ENCODE results near the gene TSFM.
A peak's percentile ranks its signal among the peaks of the same experiment; 100 is the strongest.

The TSFM gene

GRCh38 chr12:57782608-57783465 lies at the start of gene TSFM:
Gene TSFM, plus strand, starts transcription at chr12:57782787. Its CDS starts 15 bp downstream, at chr12:57782802.
- peak; percentile 94 to 99 for DNase-seq (ENCODE audit: low read depth in 1 of 2, low spot score in 1 of 2)

DNA sequence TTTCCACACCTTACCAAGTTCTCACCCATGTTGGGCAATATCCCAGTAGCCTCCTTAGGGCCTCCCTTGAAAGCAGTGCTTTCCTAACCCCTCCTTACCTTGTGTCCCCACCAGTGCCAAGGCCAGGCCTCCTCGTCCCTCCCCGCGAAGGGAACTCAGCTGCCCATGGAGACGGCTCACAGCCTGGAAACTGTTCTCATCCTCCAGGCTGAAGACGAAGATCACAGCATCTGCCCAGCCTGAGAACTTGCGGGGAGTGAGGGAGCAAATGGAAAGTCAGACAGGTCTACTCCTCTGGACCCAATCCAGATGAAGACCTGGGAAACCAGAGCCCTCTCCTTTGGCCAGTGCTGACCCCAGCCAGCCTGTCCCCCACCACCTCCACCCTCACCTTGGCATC lies 48.7 kb upstream of the TSFM start:
- no peak for DNase-seq (ENCODE audit: low read depth in 1 of 2, low spot score in 1 of 2)

DNA sequence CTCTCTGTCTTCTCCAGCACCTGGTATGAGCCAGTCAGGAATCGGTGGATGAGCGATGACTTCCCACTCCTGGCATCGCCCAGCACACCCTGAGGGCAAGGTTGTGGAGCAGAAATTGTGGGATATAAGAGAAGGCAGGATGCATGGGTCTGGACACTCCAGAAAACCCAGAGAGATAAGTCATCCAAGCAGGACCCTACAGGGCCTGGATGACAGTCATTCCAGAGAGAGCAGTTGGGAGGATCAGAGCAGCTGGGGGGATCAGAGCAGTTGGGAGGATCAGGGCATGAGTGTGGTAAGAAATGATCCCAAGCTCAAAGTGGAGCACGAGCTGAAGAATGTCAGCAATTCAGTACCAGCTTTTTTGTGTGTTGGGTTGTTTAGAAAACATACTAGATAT lies 48.0 kb upstream of the TSFM start:
- no peak for DNase-seq (ENCODE audit: low read depth in 1 of 2, low spot score in 1 of 2)

- DNase-seq (ENCODE audit: low read depth in 1 of 2, low spot score in 1 of 2) = no peak
Measured at GRCh38 chr12:57735198-57735855, 47.3 kb upstream of the TSFM start.

DNA sequence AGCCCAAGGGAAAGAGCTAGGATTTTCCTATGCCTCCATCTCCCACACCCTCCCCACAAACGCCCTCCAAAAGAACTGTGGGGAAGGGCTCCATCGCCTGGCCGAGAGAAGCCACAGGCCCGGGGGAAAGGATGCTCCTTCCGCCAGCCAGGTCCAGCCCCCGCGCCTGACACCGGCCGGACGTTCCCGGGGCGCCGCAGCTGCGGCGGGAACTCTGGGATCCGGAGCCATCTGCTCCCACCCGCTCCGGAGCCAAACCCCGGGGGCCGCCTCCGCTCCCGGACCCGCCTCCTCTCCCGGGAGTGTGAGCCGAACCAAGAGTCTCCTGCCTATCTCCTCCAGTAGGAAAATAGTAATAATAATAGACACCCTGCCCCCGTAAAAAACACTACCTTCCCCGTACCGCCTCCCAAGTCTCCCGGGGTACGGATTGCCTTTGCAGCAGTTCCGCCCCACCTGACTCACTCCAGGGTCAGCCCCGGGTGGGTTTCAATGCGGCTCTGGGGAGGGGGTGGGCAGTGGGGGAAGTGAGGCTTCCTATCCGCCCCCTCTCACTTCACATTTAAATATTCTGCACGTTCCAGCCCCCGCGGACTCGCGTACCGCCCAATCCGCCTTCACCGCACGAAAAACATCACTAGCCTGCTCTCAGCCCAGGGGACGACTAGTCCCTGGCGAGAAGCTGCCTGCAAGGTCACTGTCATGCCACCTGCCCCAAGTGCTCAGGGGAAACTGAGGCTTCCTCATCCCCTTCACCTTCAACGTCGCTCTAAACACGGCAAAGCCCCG lies 46.4 kb upstream of the TSFM start:
- no peak for DNase-seq (ENCODE audit: low read depth in 1 of 2, low spot score in 1 of 2)

GRCh38 chr12:57736741-57737466 lies 45.7 kb upstream of the TSFM start:
- no peak for DNase-seq (ENCODE audit: low read depth in 1 of 2, low spot score in 1 of 2)

DNA sequence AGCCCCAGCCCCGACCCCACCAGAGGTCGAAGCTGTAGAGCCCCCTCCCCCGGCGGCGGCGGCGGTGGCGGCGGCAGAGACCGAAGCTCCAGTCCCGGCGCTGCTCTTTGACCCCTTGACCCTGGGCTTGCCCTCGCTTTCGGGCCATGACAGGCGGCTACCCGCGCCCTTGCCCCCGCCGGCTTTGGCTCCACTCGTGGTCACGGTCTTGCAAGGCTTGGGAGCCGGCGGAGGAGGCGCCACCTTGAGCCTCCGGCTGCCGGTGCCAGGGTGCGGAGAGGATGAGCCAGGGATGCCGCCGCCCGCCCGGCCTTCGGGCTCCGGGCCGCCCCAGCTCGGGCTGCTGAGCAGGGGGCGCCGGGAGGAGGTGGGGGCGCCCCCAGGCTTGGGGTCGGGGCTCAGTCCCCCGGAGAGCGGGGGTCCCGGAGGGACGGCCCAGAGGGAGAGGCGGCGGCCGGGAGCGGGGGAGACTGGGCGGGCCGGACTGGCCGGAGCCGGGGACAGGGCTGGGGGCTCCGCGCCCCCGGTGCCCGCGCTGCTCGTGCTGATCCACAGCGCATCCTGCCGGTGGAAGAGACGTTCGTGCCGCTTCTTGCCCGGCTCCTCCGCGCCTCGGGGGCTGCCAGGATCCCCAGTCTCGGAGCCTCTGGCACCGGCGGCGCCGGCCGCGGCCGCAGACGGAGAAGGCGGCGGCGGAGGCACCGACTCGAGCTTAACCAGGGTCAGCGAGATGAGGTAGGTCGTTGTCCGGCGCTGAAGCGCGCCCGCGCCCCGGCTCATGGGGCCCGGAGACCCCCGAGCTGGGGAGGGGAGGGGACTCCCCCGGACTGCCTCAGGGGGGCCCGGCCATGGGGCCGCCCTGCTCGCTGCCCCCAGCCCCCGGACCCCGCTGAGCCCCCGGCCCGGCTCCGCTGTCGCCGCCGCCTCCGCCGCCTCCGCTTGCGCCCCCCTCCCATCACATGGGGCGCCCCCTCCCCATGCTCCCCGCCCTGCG lies 44.8 kb upstream of the TSFM start:
- no peak for DNase-seq (ENCODE audit: low read depth in 1 of 2, low spot score in 1 of 2)

DNA sequence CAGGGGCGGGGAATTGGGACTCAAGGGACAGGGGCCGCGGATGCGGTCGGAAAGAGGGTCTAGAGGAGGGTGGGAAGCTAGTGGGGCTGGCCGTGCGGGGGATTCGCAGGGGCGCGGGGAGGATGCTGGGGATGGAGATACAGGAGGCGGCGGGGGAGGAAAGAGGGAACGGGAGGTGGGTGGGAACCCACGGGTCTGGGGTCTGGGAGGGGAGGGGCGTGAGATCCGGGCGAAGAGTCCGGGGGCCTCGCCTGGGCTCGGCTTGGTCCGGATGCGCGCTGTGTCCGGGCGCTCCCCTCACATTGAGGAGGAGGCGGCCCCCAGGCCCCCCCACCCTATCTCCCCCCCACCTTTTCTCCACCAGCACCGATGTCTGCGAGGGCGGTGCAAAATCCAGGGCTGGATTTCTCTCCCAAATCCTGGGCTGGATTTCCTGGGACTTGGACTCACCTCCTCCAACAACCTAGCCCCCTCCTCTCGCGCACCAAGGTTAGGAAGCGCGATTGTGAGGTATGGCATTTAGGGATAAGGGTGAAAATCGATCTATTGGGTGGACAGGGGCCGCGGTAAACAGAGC lies 43.8 kb upstream of the TSFM start, which contains the start of gene AGAP2:
Gene AGAP2 (minus strand): TSS at position 82 of the 577 bp plus-strand sequence. CDS start 496 bp downstream, outside the sequence.
- no peak for DNase-seq (ENCODE audit: low read depth in 1 of 2, low spot score in 1 of 2)

- DNase-seq (ENCODE audit: low read depth in 1 of 2, low spot score in 1 of 2) = no peak
Measured at GRCh38 chr12:57739387-57739786, 43.2 kb upstream of the TSFM start.

DNA sequence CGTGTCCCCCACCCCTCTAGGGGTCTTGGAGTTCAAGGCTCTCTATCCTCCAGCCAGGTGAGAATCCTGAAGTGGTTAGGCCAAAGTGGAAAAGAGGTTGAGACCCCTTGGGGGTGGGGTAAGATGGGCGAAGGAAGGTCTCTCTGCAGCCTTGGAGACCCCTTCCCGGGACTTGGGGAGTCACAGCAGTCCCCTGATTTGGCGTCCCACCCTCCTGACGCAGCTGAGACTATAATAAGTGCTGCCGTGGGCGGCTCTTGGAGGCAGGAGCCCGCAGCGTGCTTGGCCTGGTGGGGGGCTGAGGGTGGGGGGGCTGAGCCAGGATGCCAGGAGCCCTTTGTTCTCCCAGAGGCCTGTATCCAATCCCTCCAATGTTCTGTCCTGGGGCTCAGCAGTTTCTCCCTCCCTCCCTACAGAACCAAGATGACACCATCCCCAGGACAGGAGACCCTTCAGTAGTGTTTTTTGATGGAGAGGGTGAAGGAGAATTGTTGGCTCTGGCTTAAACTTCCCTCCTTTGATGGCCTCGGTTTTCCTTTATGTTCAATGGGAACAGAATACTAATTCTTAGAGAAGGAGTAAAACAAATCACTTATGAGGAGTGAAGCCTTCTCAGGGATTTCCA lies 42.6 kb upstream of the TSFM start:
- no peak for DNase-seq (ENCODE audit: low read depth in 1 of 2, low spot score in 1 of 2)

DNA sequence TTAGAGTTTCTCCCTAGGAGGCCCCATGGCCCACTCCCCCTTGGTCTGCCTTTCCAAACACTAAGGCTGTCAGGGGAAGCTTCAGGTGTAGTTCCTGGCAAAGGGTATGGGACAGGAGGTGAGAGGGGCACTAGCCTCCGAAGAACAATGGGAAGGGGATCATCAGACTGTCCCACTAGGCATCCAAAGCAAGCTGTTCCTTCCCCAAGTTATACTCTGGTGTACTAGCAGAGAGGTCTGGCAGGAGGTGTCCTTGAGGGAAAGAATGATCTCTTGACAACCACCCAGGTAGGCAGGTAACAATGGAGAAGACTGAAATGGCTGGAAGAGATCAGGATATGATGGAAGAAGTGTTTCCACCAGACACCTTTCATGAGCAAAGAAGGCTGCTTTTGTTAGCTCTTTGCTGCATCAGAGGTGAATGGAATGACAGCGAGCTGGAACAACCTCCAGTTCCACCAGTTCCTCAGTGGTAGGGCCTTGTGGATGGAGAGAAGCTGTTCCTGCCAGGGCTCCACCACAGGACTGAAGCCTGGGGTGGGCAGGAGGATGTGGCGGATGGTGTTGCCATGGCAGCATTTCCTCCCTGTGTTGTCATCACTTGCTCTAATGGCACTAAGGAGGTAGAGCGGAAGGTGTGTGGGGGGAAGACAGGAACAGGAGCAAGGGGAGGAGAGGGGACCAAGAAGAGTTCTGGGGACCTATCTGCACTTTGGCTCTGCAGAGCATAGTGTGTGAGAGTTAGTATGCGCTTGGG lies 41.8 kb upstream of the TSFM start:
- peak; percentile 59 to 62 for DNase-seq (ENCODE audit: low read depth in 1 of 2, low spot score in 1 of 2)

DNA sequence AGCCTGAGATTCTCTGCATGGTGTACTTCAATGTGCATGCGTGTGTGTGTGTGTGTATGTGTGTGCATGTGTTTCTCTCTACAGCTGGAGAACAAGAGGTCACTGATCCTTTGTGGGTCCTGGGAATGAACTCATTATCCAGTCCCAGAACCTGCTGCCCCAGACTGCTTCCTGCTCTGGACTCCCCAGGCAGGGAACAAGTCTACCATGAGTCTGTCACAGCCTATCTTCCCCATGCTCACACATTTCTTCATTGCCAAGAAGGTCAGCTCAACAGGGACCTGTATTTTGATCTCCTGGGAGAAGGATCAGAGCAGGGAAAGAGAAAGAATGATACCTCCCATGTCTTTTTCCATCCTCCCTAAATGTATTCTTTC lies 41.2 kb upstream of the TSFM start:
- DNase-seq (ENCODE audit: low read depth in 1 of 2, low spot score in 1 of 2) = no peak

- DNase-seq (ENCODE audit: low read depth in 1 of 2, low spot score in 1 of 2) = peak; percentile 53 to 62
Measured at GRCh38 chr12:57741844-57742738, 40.5 kb upstream of the TSFM start.

- no peak for DNase-seq (ENCODE audit: low read depth in 1 of 2, low spot score in 1 of 2)
Measured at GRCh38 chr12:57743769-57744168, 38.8 kb upstream of the TSFM start.

GRCh38 chr12:57744194-57744776 lies 38.3 kb upstream of the TSFM start:
- DNase-seq (ENCODE audit: low read depth in 1 of 2, low spot score in 1 of 2) = peak in 1 of 2 donors; percentile 60

DNA sequence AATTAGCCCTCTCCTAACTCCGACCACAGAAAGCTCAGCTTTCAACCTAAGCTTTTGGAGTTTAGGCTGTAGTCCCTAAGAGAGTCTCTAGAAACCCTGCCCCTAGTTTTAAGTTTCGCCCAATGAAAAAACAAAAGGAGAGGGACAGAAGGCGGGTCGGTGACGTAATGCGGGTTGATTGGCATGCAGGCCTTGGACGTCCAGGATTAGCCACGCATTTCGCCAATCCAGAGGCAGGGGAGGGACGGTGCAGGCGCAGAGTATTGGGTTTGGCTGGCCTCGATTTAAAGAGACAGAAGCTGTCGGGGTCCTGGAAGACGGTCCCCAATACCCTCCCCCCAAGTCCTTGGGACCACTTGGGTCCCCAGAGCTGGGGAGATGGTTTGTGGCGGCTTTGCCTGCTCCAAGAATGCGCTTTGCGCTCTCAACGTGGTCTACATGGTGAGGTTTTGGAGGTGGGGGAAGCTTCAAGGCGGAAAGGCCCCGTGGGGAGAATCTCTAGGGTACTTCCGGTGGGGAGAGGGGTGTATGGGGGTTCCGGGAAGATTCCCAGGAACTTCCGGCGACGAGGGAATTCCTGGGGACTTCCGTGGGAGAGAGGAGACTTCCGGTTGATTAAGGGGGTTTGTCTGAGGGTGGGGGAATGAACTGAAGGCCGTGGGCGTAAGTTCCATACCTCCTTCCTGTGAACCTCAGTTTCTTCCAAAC lies 37.7 kb upstream of the TSFM start, which contains the start of gene TSPAN31:
Gene TSPAN31 (plus strand): TSS at position 263 of the 708 bp plus-strand sequence. CDS start 116 bp downstream, at position 379.
- DNase-seq (ENCODE audit: low read depth in 1 of 2, low spot score in 1 of 2) = peak; percentile 78 to 88

Data from activated T-helper 1 cell treated with anti-CD3 and anti-CD28 coated beads, Interleukin-2, amount 50 U/mL, for 16 hours (primary cell).